Mesodermal cell (in vitro differentiated cells): ENCODE measurements around the gene LRRC49.
"Not testable (repeated sequence)": the region's sequence is repeated elsewhere in the genome, so short reads cannot be mapped to it uniquely, and the experiment has no call there.

Experiments used
- H3K27ac ChIP-seq: 2 replicates; pipeline ENCODE4 v1.7.0; 2013; ENCODE audit warnings: mild to moderate bottlenecking, low read depth, low read length, moderate library complexity; ENCODE audit not compliant: severe bottlenecking
- H3K36me3 ChIP-seq: 2 replicates; pipeline ENCODE4 v1.7.1; 2013; ENCODE audit warnings: mild to moderate bottlenecking, low read length, moderate library complexity; ENCODE audit not compliant: control insufficient read depth, insufficient read depth
- H3K4me1 ChIP-seq: one replicate; pipeline ENCODE4 v1.7.1; 2013; ENCODE audit warnings: mild to moderate bottlenecking, low read length; ENCODE audit not compliant: insufficient read depth, control insufficient read depth, poor library complexity, severe bottlenecking
- H3K4me3 ChIP-seq: 2 replicates; pipeline ENCODE4 v1.7.0; 2013; ENCODE audit warnings: low read length, control low read depth, mild to moderate bottlenecking; ENCODE audit not compliant: insufficient read depth, poor library complexity, severe bottlenecking; ENCODE audit errors: extremely low read depth
- H3K9me3 ChIP-seq: 2 replicates; pipeline ENCODE4 v1.7.1; 2013; ENCODE audit warnings: mild to moderate bottlenecking, low read length, moderate library complexity; ENCODE audit not compliant: control insufficient read depth
- WGBS, 2 experiments: methylation state at CpG; one replicate each; pipeline ENCODE4 v1.1.5; 2013; ENCODE audit warnings: missing lambda C conversion rate in 2 of 2; ENCODE audit not compliant: insufficient coverage in 2 of 2; 5-methylcytosine and 5-hydroxymethylcytosine counted together

The LRRC49 gene

DNA sequence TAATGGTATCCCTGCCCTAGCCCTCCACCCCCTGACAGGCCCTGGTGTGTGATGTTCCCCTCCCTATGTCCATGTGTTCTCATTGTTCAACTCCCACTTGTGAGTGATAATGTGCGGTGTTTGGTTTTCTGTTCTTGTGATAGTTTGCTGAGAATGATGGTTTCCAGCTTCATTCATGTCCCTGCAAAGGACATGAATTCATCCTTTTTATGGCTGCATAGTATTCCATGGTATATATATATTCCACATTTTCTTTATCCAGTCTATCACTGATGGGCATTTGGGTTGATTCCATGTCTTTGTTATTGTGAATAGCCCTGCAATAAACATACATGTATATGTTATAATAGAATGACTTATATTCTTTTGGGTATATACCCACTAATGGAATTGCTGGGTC is 142.9 kb downstream of the LRRC49 start:
- H3K4me1 ChIP-seq: not testable (repeated sequence)
- WGBS, 2 experiments: no CpG with 5 or more reads among the region's 1 CpG

DNA sequence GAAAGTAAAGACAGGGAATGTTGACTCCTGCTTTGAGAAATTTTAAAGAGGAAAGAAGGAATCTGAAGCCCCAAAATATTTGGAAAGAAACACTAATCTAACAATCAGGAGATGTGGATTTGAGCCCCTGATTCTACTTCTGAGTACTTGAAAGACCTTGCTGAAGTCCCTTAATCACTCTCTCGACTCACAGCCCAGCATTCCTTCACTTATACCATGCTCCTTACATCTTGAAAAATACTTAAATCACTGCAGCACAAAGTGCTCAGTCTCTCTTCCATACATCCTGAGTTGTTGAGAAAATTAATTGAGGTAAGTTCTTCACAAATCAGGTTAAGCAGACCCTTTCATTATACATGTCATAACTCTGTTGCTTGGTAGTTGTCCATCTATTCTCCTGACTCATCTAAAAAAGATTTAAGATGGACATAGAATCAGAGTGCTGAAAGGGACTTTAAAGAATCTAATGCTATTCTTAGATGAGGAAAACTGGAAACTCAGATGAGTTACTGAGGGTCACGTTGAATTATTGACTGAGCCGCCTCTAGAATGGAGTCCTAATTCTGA is 149.8 kb downstream of the LRRC49 start:
- no peak overlapping the region for H3K27ac ChIP-seq
- no peaks in the 10 kb centered on the region for H3K4me1 ChIP-seq
- H3K4me3 ChIP-seq: no peak overlapping the region
- 80 to 84% methylated on average over 3 of the region's 3 CpGs for WGBS, 2 experiments
- no peaks in the 10 kb centered on the region for H3K9me3 ChIP-seq
- no peaks in the 10 kb centered on the region for H3K36me3 ChIP-seq

More for the DNA sequence above, 142.9 kb downstream of the LRRC49 start:
- not testable (repeated sequence) for H3K4me3 ChIP-seq, H3K36me3 ChIP-seq, H3K27ac ChIP-seq, H3K9me3 ChIP-seq

DNA sequence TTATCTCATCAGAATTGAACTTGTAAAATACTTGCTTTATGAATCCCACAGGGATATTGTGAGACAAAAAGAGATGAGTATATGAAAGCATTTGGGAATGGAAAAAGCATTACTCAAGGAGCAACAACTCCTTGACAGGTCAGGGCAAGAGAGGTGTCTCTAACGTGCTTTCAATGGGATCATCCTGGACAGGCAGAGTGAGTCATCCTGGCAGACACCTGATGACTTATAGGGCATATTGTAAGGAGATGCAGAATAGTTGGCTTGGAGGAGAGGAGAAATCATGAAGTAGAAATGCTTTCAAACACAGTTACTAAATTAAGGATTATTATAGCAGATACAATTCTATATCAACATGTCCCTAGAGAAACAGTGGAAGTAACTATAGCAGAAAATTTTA is 150.7 kb downstream of the LRRC49 start:
- Histone ChIP-seq H3K4me3 (no peak overlapping the region), H3K36me3 (no peaks in the 10 kb centered on the region), H3K27ac (no peak overlapping the region), H3K9me3 (no peaks in the 10 kb centered on the region), H3K4me1 (no peaks in the 10 kb centered on the region)
- 40 to 69% methylated on average over 1 of the region's 1 CpG for WGBS, 2 experiments

DNA sequence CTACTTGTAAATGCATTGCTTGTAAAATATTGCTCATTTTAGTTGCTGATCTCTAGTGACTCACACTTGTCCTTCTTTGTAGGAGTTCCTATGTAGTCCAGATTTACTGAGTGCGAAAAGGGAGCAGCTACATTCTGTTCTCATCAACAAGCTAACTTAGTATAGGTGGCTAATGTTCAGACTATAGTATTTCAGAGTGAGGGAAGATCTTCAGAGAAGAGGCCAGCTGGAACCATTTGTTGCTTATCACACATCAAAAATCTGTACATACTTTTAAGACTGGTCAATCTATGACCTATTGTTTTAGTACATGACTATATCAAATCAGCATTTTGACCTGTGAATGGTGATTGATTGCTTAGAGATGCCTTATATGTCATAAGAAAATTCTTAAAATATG is 151.4 kb downstream of the LRRC49 start:
- Histone ChIP-seq H3K36me3 (no peaks in the 10 kb centered on the region), H3K9me3 (no peaks in the 10 kb centered on the region), H3K27ac (no peak overlapping the region), H3K4me3 (no peak overlapping the region), H3K4me1 (no peaks in the 10 kb centered on the region)
- WGBS, 2 experiments: 100% methylated on average over 1 of the region's 1 CpG; no CpG with 5 or more reads in 1 of the 2 experiments

DNA sequence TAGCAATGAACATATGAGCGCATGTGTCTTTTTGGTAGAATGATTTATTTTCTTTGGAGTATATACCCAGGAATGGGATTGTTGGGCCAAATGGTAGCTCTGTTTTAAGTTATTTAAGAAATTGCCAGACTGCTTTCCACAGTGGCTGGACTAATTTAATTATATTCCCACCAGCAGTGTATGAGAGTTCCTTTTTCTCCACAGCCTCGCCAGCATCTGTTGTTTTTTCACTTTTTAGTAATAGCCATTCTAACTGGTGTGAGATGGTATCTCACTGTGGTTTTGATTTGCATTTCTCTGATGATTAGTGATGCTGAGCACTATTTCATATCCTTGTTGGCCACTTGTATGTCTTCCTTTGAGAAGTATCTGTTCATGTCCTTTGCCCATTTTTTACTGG is 153.5 kb downstream of the LRRC49 start:
- H3K9me3 ChIP-seq, H3K27ac ChIP-seq, H3K4me1 ChIP-seq, H3K36me3 ChIP-seq, H3K4me3 ChIP-seq: not testable (repeated sequence)
- 80 to 83% methylated on average over 1 of the region's 2 CpGs for WGBS, 2 experiments

DNA sequence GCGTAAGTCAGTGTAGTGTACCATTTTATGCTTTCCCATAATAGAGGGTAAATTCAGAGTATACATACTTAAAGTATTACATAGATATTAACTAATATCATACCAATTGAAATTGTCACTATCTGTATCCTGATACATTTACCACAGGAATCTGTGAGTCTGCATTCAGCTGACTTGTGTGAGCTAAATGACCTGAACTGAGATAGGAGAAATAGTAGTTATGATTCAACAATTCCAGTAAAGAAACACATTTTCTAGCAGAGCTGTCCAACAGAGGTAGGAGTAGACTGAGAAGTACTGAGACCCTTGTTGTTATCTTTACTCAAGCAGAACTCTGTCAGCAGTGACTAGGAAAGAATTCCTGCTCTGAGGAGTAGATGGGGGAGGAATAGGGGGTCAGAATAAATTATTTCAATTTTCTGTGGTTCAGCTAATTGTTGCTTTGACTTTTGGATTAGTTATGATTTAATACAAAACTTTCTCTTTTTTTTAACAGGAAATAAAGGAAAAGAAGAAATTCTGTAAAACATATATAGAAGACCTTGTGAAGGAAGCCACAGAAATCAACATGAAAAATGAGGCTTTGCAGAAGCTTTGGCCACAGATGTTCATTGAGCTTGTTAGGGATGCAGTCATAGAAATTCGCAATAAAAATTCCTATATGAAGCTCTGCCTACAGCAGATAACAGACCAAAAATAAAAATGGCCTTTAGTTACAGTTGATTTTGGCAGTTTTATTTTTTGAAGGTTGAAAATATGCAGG is 156.5 kb downstream of the LRRC49 start:
- no CpG with 5 or more reads among the region's 2 CpGs for WGBS, 2 experiments
- H3K4me3 ChIP-seq: no peak overlapping the region
- no peak overlapping the region for H3K27ac ChIP-seq
- no peaks in the 10 kb centered on the region for H3K4me1 ChIP-seq
- H3K9me3 ChIP-seq: no peaks in the 10 kb centered on the region
- no peaks in the 10 kb centered on the region for H3K36me3 ChIP-seq

DNA sequence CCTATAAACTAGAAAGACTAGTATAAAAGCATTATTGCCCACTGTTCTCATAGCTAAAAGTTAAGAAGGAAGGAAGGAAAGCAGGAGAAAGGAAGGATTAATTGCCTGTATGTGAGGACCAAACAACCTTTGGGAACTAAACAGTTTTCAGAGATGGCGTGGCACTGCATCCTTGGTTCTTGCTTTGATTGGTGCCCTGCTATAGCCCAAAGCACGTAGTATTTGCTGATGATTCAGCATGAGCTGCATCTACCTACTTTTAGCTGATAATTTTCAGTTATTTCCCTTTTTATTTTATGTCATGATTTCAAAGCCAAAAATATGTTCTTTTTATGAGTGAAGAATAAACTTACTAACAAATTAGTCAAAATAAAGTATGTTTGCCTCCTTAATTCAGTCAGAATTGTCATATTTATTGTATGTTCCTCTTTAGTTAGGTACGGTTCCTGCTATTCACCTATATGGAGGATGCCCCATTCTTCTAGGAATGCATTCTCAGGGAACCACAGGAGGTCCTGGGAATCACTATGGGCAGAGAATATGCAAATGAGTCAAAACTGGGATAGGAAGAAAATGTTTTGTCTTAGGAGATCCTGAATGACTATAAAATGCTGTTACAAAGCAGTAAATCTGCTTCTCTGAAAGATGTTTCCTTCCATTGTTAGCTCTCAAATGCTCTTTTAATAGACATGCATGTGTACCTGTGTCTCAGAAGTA is 157.2 kb downstream of the LRRC49 start:
- 72% methylated on average over 2 of the region's 3 CpGs; no CpG with 5 or more reads in 1 of the 2 experiments for WGBS, 2 experiments
- no peaks in the 10 kb centered on the region for H3K4me1 ChIP-seq
- H3K36me3 ChIP-seq: no peaks in the 10 kb centered on the region
- H3K9me3 ChIP-seq: no peaks in the 10 kb centered on the region
- no peak overlapping the region for H3K27ac ChIP-seq
- no peak overlapping the region for H3K4me3 ChIP-seq

DNA sequence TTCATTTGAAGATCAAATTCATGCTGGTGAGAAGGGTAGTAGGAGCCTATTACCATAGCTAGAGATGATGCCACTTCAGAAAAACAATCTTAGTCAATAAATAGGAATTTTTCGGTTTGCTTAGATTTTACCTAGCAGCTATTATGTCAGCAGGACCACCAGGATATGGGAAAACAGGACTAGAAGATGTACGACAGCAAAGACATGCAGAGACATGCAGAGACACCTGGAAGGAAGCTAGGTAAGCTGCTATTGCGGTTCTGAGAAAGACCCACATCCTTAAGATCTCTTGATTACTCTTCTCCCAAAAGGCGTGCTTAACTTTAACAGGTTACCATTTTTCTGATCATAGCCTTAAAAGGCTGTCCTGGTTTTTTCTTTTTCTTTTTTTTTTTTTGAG is 157.8 kb downstream of the LRRC49 start:
- Histone ChIP-seq H3K36me3 (no peaks in the 10 kb centered on the region), H3K4me1 (no peaks in the 10 kb centered on the region), H3K27ac (no peak overlapping the region), H3K4me3 (no peak overlapping the region), H3K9me3 (no peaks in the 10 kb centered on the region)
- 70 to 75% methylated on average over 4 of the region's 4 CpGs for WGBS, 2 experiments

DNA sequence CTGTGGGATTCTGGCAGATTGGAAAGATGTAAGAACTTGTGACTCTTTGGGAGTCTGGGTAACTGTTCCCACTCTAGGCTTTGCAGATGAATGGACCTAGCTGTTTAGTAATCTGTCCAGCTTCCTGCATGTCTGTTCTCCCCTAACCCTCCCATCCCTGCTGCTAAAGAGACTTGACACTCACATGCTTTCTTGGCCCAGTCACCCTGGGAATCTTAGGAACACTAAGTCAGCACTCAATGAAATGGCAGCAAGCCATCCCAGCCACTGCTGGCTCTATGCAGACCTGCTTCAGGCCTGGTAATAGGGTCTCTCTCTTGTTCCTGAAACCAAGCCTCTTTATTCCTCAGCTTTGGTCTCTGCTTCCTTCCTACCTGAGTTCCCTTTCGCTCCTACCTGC is 158.9 kb downstream of the LRRC49 start:
- H3K36me3 ChIP-seq: no peaks in the 10 kb centered on the region
- WGBS, 2 experiments: 88% methylated on average over 1 of the region's 1 CpG; no CpG with 5 or more reads in 1 of the 2 experiments
- no peaks in the 10 kb centered on the region for H3K4me1 ChIP-seq
- no peak overlapping the region for H3K27ac ChIP-seq
- H3K4me3 ChIP-seq: no peak overlapping the region
- H3K9me3 ChIP-seq: no peaks in the 10 kb centered on the region

DNA sequence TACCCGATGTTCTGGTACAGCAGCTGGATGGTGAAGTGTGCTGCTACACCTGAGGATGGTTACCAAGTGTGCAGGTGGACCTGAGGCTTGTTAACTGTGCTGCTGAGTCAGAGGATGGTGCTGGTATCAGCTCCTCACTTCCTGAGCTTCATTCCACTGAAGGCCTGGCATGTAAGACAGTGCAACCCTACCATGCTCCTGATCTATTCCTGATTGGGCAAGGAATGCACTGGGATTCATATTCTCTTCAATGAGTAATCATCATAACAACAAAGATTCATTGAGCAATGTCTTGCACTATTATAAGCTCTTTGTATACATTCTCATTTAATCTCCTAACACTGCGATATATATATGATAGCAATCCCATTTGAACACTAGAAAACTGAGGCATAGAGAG is 159.7 kb downstream of the LRRC49 start:
- H3K4me1 ChIP-seq: no peaks in the 10 kb centered on the region
- no peak overlapping the region for H3K27ac ChIP-seq
- no peaks in the 10 kb centered on the region for H3K9me3 ChIP-seq
- WGBS, 2 experiments: 88% methylated on average over 1 of the region's 2 CpGs; no CpG with 5 or more reads in 1 of the 2 experiments
- no peaks in the 10 kb centered on the region for H3K36me3 ChIP-seq
- no peak overlapping the region for H3K4me3 ChIP-seq
